Endothelial cell of umbilical vein (primary cell): Measurements from ENCODE around the gene UBE3B. TPM values are rescaled to one million over a fixed set of nuclear protein-coding genes. Genes with fewer than 3 reads are reported as not detected.

Experiments used
- BruUV-seq: library from RNA; stranded (reverse); fragments of 400-500 nt; replicated peaks from 2 replicates; lab custom pipeline; 2021; lab: Mats Ljungman, UMichigan
- CTCF ChIA-PET: fragments of 300-600, 350-600 bp; sonication (Branson Sonifier 250); formaldehyde crosslinking; loops from one replicate; lab custom pipeline; 2021; ENCODE audit warnings: antibody characterized with exemption, inconsistent platforms; lab: Charles Lee
- POLR2A ChIA-PET: fragments of 300-600, 350-600 bp; sonication (Branson Sonifier 250); formaldehyde crosslinking; loops from one replicate; lab custom pipeline; 2021; ENCODE audit warnings: antibody characterized with exemption, inconsistent platforms; lab: Charles Lee
- DNase-seq: peaks from one replicate; pipeline ENCODE4 v3.0.0-alpha.2; 2011; ENCODE audit warnings: low read depth, low spot score
- FAIRE-seq: peaks from 2 replicates; lab custom pipeline; 2011; peaks lifted over from hg19 to GRCh38; lab: Jason Lieb, UNC
- H2AFZ ChIP-seq: 2 replicates; pipeline ENCODE4 v1.6.0; 2012; ENCODE audit warnings: low read depth, low read length, control low read depth, inconsistent platforms
- H3K27ac ChIP-seq: 2 replicates; pipeline ENCODE4 v1.5.1; 2011; ENCODE audit warnings: low read depth, mild to moderate bottlenecking, control low read depth, low read length, moderate library complexity; ENCODE audit not compliant: insufficient read depth
- H3K27me3 ChIP-seq, 2 experiments: 2 replicates each; pipeline versions ENCODE4 v1.6.0 to v1.6.1; 2011; ENCODE audit warnings: low read length in 2 of 2, mixed read lengths in 1 of 2; ENCODE audit not compliant: control insufficient read depth in 2 of 2, insufficient read depth in 2 of 2
- H3K36me3 ChIP-seq, 2 experiments: 2 replicates in 1 of 2; 3 replicates in 1 of 2; pipeline ENCODE4 v1.5.1; 2011; ENCODE audit warnings: low read length in 2 of 2, mild to moderate bottlenecking in 1 of 2, moderate library complexity in 1 of 2; ENCODE audit not compliant: control insufficient read depth in 2 of 2, insufficient read depth in 2 of 2; ENCODE audit errors: extremely low read depth in 1 of 2
- H3K4me1 ChIP-seq: 3 replicates; pipeline ENCODE4 v1.5.1; 2011; ENCODE audit warnings: mild to moderate bottlenecking, low read length; ENCODE audit not compliant: control insufficient read depth, insufficient read depth; ENCODE audit errors: extremely low read depth
- H3K4me2 ChIP-seq: 2 replicates; pipeline ENCODE4 v1.6.1; 2011; ENCODE audit warnings: low read length, control low read depth, mixed read lengths; ENCODE audit not compliant: insufficient read depth
- H3K4me3 ChIP-seq, 3 experiments: fragments of 200-600 bp in 1 of 3; sonication (generic), shearing (Covaris generic) in 1 of 3; replicated peaks in 1 of 3; 2 replicates each; pipeline ENCODE4 v1.5.1; 2011 to 2016; ENCODE audit warnings: control low read depth in 3 of 3, low read length in 3 of 3, mild to moderate bottlenecking in 2 of 3, inconsistent platforms in 1 of 3, low read depth in 1 of 3, moderate library complexity in 1 of 3; ENCODE audit not compliant: insufficient read depth in 1 of 3
- H3K79me2 ChIP-seq: 2 replicates; pipeline ENCODE4 v1.6.0; 2012; ENCODE audit warnings: low read length, inconsistent platforms; ENCODE audit not compliant: control insufficient read depth, insufficient read depth
- H3K9ac ChIP-seq: replicated peaks from 2 replicates; pipeline ENCODE3; 2011; ENCODE audit warnings: low read length, control low read depth; ENCODE audit not compliant: insufficient read depth; ENCODE audit errors: extremely low read depth
- H3K9me1 ChIP-seq: replicated peaks from 3 replicates; pipeline ENCODE4 v1.6.0; 2011; ENCODE audit warnings: mild to moderate bottlenecking, low read length; ENCODE audit not compliant: control insufficient read depth, insufficient read depth; ENCODE audit errors: extremely low read depth
- H3K9me3 ChIP-seq: replicated peaks from 2 replicates; pipeline ENCODE4 v1.5.1; 2012; ENCODE audit warnings: low read length, inconsistent platforms; ENCODE audit not compliant: control insufficient read depth, insufficient read depth
- H4K20me1 ChIP-seq: replicated peaks from 2 replicates; pipeline ENCODE3; 2011; ENCODE audit warnings: mild to moderate bottlenecking, low read length; ENCODE audit not compliant: control insufficient read depth, insufficient read depth; ENCODE audit errors: extremely low read depth
- CTCF ChIP-seq, 2 donors: IDR thresholded peaks; 1 replicate in 1 of 2; 2 replicates in 1 of 2; pipeline ENCODE4 v1.5.1; 2011; ENCODE audit warnings: low read length in 2 of 2, mild to moderate bottlenecking in 2 of 2, moderate library complexity in 2 of 2, control low read depth in 1 of 2, inconsistent platforms in 1 of 2, low read depth in 1 of 2; ENCODE audit not compliant: insufficient read depth in 1 of 2; ENCODE audit errors: extremely low read depth in 1 of 2
- EZH2 ChIP-seq: IDR thresholded peaks from 2 replicates; pipeline ENCODE4 v1.6.1; 2012; ENCODE audit warnings: borderline replicate concordance, low read depth, mild to moderate bottlenecking, moderate library complexity, low read length, inconsistent platforms; ENCODE audit not compliant: severe bottlenecking
- FOS ChIP-seq: IDR thresholded peaks from 2 replicates; pipeline ENCODE4 v1.6.1; 2011; ENCODE audit warnings: mild to moderate bottlenecking, low read length, moderate library complexity, borderline replicate concordance; ENCODE audit not compliant: insufficient read depth
- GATA2 ChIP-seq: IDR thresholded peaks from 2 replicates; pipeline ENCODE4 v1.7.0; 2011; ENCODE audit warnings: low read depth, mild to moderate bottlenecking, moderate library complexity, mixed read lengths, low read length; ENCODE audit not compliant: insufficient read length, insufficient read depth
- JUN ChIP-seq: IDR thresholded peaks from 2 replicates; pipeline ENCODE4 v1.6.1; 2011; ENCODE audit warnings: borderline replicate concordance, low read depth; ENCODE audit not compliant: insufficient read length, insufficient read depth
- MAX ChIP-seq: IDR thresholded peaks from 2 replicates; pipeline ENCODE4 v1.6.1; 2011; ENCODE audit not compliant: insufficient read depth, insufficient read length
- MYC ChIP-seq: IDR thresholded peaks from one replicate; pipeline ENCODE4 v1.6.1; 2011; ENCODE audit warnings: mild to moderate bottlenecking, low read depth, low read length
- POLR2A ChIP-seq: IDR thresholded peaks from 2 replicates; pipeline ENCODE4 v1.6.1; 2012; ENCODE audit warnings: low read depth, mild to moderate bottlenecking, control low read depth, low read length
- POLR2AphosphoS5 ChIP-seq: IDR thresholded peaks from 2 replicates; pipeline ENCODE4 v1.6.1; 2012; ENCODE audit warnings: low read depth, mild to moderate bottlenecking, control low read depth, low read length, moderate library complexity; ENCODE audit not compliant: insufficient read depth
- dilution Hi-C: fragments of 300-500 bp; cut with MboI; formaldehyde crosslinking; loops from one replicate; pipeline ENCODE4 v1.15.0; 2019; ENCODE audit warnings: low sequenced_read_pairs; ENCODE audit not compliant: extremely low pct_ligation_motif_present
- intact Hi-C: fragments of 100-400 bp; cut with micrococcal nuclease; formaldehyde crosslinking; loops from one replicate; pipeline ENCODE4 v1.10.0; 2022
- polyA plus RNA-seq, 4 experiments: library from polyadenylated mRNA; depleted of rRNA in 3 of 4; stranded (reverse) in 3 of 4; unstranded in 1 of 4; fragments of >200 nt; gene quantifications; 2 replicates each; pipeline versions ENCODE4 v1.2.1 to v1.2.3, GENCODE V29; 2011 to 2012; ENCODE audit warnings: missing spikeins in 1 of 4
- total RNA-seq: library from RNA; stranded (reverse); gene quantifications from 2 replicates; pipeline ENCODE4 v1.2.3, GENCODE V29; 2021

The UBE3B gene
- total and polyA plus RNA-seq, 2 donors (not counting 3 experiments of a cell fraction or from before 2014, with no cell fraction given) = 24.9 to 40.8 TPM

GRCh38 chr12:109451400-109451799 lies 26.0 kb upstream of the UBE3B start:
- H3K9ac ChIP-seq = no peak overlapping the region
- peaks cover 15% of the 10 kb centered on the region for H3K79me2 ChIP-seq
- ChIA-PET POLR2A (no interaction called here), CTCF (interaction anchor here (1.1 to 2.2 kb wide), 2 partner anchors 18 to 23 kb away, joined by 6 to 13 read pairs; no protein-coding TSS in a partner anchor)
- intact Hi-C loops (no loop called here), dilution Hi-C loops (no loop called here)
- no peak overlapping the region for H2AFZ ChIP-seq
- no peak for DNase-seq
- H3K4me1 ChIP-seq = peaks cover 14% of the 10 kb centered on the region
- H3K9me1 ChIP-seq = no peaks in the 10 kb centered on the region
- H3K9me3 ChIP-seq = no peaks in the 10 kb centered on the region
- H4K20me1 ChIP-seq = peaks cover 3% of the 10 kb centered on the region
- TF ChIP-seq MYC = no peak
- TF ChIP-seq FOS = no peak
- no peak for TF ChIP-seq GATA2
- no peak for TF ChIP-seq POLR2A
- no peak for TF ChIP-seq CTCF (IDR thresholded peaks at IDR 0.05; ENCODE audit: extremely low read depth in 1 of 2, insufficient read depth in 1 of 2, low read depth in 1 of 2, low read length in 2 of 2)
- no peak for TF ChIP-seq MAX
- no peak for TF ChIP-seq POLR2AphosphoS5
- TF ChIP-seq JUN = no peak
- no peak for TF ChIP-seq EZH2
- no TSS peak for BruUV-seq
- H3K4me2 ChIP-seq = no peak overlapping the region
- no peak overlapping the region for H3K4me3 ChIP-seq
- FAIRE-seq = no peak
- H3K36me3 ChIP-seq = peaks cover 28 to 56% of the 10 kb centered on the region in 2 experiments
- H3K27me3 ChIP-seq = no peaks in the 10 kb centered on the region
- H3K27ac ChIP-seq = no peak overlapping the region
